Trophoblast cell (in vitro differentiated cells and primary cell): ENCODE measurements around the gene TRIM9.

Experiments
- DNase-seq, 2 donors: peaks; one replicate each; pipeline ENCODE4 v3.0.0-alpha.2; 2016
- H2AFZ ChIP-seq: 2 replicates; pipeline ENCODE4 v1.6.1; 2013; ENCODE audit warnings: low read length, moderate library complexity, mild to moderate bottlenecking; ENCODE audit not compliant: insufficient read depth, poor library complexity
- H2AK5ac ChIP-seq: 2 replicates; pipeline ENCODE4 v1.6.1; 2013; ENCODE audit warnings: mild to moderate bottlenecking, low read length
- H2BK120ac ChIP-seq: 2 replicates; pipeline ENCODE4 v1.6.1; 2013; ENCODE audit warnings: low read length, mild to moderate bottlenecking, moderate library complexity; ENCODE audit not compliant: insufficient read depth, poor library complexity
- H2BK12ac ChIP-seq: 2 replicates; pipeline ENCODE4 v1.6.1; 2013; ENCODE audit warnings: mild to moderate bottlenecking, low read length, moderate library complexity
- H2BK5ac ChIP-seq: 2 replicates; pipeline ENCODE4 v1.6.1; 2013; ENCODE audit warnings: low read length, low read depth, moderate library complexity, mild to moderate bottlenecking; ENCODE audit not compliant: poor library complexity
- H3K14ac ChIP-seq: 2 replicates; pipeline ENCODE4 v1.6.1; 2013; ENCODE audit warnings: mild to moderate bottlenecking, low read length
- H3K18ac ChIP-seq: 2 replicates; pipeline ENCODE4 v1.6.1; 2013; ENCODE audit warnings: mild to moderate bottlenecking, low read length
- H3K23ac ChIP-seq: 2 replicates; pipeline ENCODE4 v1.6.1; 2013; ENCODE audit warnings: low read length
- H3K27ac ChIP-seq: 2 replicates; pipeline ENCODE4 v1.5.1; 2013; ENCODE audit warnings: low read depth, mild to moderate bottlenecking, inconsistent platforms, low read length, moderate library complexity
- H3K27me3 ChIP-seq: 2 replicates; pipeline ENCODE4 v1.6.1; 2013; ENCODE audit warnings: inconsistent platforms, mild to moderate bottlenecking, low read length, moderate library complexity; ENCODE audit not compliant: insufficient read depth
- H3K36me3 ChIP-seq, 2 experiments: 1 replicate in 1 of 2; 2 replicates in 1 of 2; pipeline ENCODE4 v1.6.1; 2013; ENCODE audit warnings: low read length in 2 of 2, mild to moderate bottlenecking in 2 of 2, moderate library complexity in 1 of 2; ENCODE audit not compliant: insufficient read depth in 2 of 2, control insufficient read depth in 1 of 2
- H3K4ac ChIP-seq: 2 replicates; pipeline ENCODE4 v1.6.1; 2013; ENCODE audit warnings: low read depth, mild to moderate bottlenecking, low read length, moderate library complexity
- H3K4me1 ChIP-seq, 2 experiments: 1 replicate in 1 of 2; 2 replicates in 1 of 2; pipeline ENCODE4 v1.6.1; 2013; ENCODE audit warnings: low read length in 2 of 2, mild to moderate bottlenecking in 2 of 2, moderate library complexity in 1 of 2; ENCODE audit not compliant: insufficient read depth in 2 of 2, control insufficient read depth in 1 of 2
- H3K4me2 ChIP-seq: 2 replicates; pipeline ENCODE4 v1.6.1; 2013; ENCODE audit warnings: inconsistent platforms, mild to moderate bottlenecking, low read length, moderate library complexity
- H3K4me3 ChIP-seq: 2 replicates; pipeline ENCODE4 v1.5.1; 2013; ENCODE audit warnings: mild to moderate bottlenecking, low read depth, low read length, inconsistent platforms
- H3K79me1 ChIP-seq: one replicate; pipeline ENCODE4 v1.6.1; 2013; ENCODE audit warnings: low read length
- H3K79me2 ChIP-seq: 2 replicates; pipeline ENCODE4 v1.6.1; 2013; ENCODE audit warnings: low read length, mild to moderate bottlenecking; ENCODE audit not compliant: control insufficient read depth, insufficient read depth, poor library complexity
- H3K9ac ChIP-seq: 2 replicates; pipeline ENCODE4 v1.6.1; 2013; ENCODE audit warnings: mild to moderate bottlenecking, low read length
- H3K9me3 ChIP-seq: 2 replicates; pipeline ENCODE4 v1.6.1; 2013; ENCODE audit warnings: low read depth, mild to moderate bottlenecking, control low read depth, inconsistent platforms, low read length; ENCODE audit not compliant: insufficient read depth
- H4K12ac ChIP-seq: 2 replicates; pipeline ENCODE4 v1.6.1; 2013; ENCODE audit warnings: low read depth, mild to moderate bottlenecking, low read length, moderate library complexity
- H4K8ac ChIP-seq: 2 replicates; pipeline ENCODE4 v1.6.1; 2013; ENCODE audit warnings: low read depth, mild to moderate bottlenecking, low read length, moderate library complexity
- H4K91ac ChIP-seq: one replicate; pipeline ENCODE4 v1.6.1; 2013; ENCODE audit warnings: low read depth, mild to moderate bottlenecking, low read length, moderate library complexity
- WGBS: extraction: QIAGEN DNeasy Blood & Tissue Kit; methylation state at CpG from one replicate; pipeline ENCODE4 v1.1.7; 2013; ENCODE audit warnings: missing lambda C conversion rate; ENCODE audit not compliant: insufficient read length, insufficient coverage; ENCODE audit errors: extremely low coverage; 5-methylcytosine and 5-hydroxymethylcytosine counted together

Gene TRIM9

GRCh38 chr14:51086044-51086443 is 8.9 kb downstream of the TRIM9 start:
- H3K9me3 ChIP-seq: no peaks in the 10 kb centered on the region
- no peak overlapping the region for H3K27ac ChIP-seq
- no peaks in the 10 kb centered on the region for H3K79me2 ChIP-seq
- H3K4me1 ChIP-seq: no peaks in the 10 kb centered on the region
- no peaks in the 10 kb centered on the region for H3K79me1 ChIP-seq
- no peak overlapping the region for H3K14ac ChIP-seq
- no peak overlapping the region for H2AK5ac ChIP-seq
- no peak overlapping the region for H3K18ac ChIP-seq
- no peak overlapping the region for H2BK120ac ChIP-seq
- no CpG with 5 or more reads among the region's 2 CpGs for WGBS
- no peak overlapping the region for H3K4ac ChIP-seq
- H3K4me3 ChIP-seq: no peak overlapping the region
- H2AFZ ChIP-seq: no peak overlapping the region
- H4K91ac ChIP-seq: no peak overlapping the region
- H3K36me3 ChIP-seq: no peaks in the 10 kb centered on the region
- no peak overlapping the region for H2BK5ac ChIP-seq
- H3K4me2 ChIP-seq: no peak overlapping the region
- no peak overlapping the region for H4K8ac ChIP-seq
- no peaks in the 10 kb centered on the region for H3K27me3 ChIP-seq
- H2BK12ac ChIP-seq: no peak overlapping the region
- H4K12ac ChIP-seq: no peak overlapping the region
- no peak for DNase-seq
- no peak overlapping the region for H3K23ac ChIP-seq
- H3K9ac ChIP-seq: no peak overlapping the region

GRCh38 chr14:51084962-51085361 is 9.9 kb downstream of the TRIM9 start:
- H3K4ac ChIP-seq: no peak overlapping the region
- H3K79me2 ChIP-seq: no peaks in the 10 kb centered on the region
- H3K9me3 ChIP-seq: no peaks in the 10 kb centered on the region
- no peak overlapping the region for H3K14ac ChIP-seq
- H2BK120ac ChIP-seq: no peak overlapping the region
- H3K4me1 ChIP-seq: no peaks in the 10 kb centered on the region
- DNase-seq: no peak
- no peak overlapping the region for H3K9ac ChIP-seq
- H3K27me3 ChIP-seq: no peaks in the 10 kb centered on the region
- H3K79me1 ChIP-seq: no peaks in the 10 kb centered on the region
- no peak overlapping the region for H2AK5ac ChIP-seq
- WGBS: no CpG with 5 or more reads among the region's 3 CpGs
- no peak overlapping the region for H3K27ac ChIP-seq
- no peak overlapping the region for H3K4me3 ChIP-seq
- H3K18ac ChIP-seq: no peak overlapping the region
- no peak overlapping the region for H3K23ac ChIP-seq
- no peak overlapping the region for H4K12ac ChIP-seq
- no peak overlapping the region for H4K8ac ChIP-seq
- H4K91ac ChIP-seq: no peak overlapping the region
- no peak overlapping the region for H3K4me2 ChIP-seq
- no peak overlapping the region for H2BK5ac ChIP-seq
- no peak overlapping the region for H2AFZ ChIP-seq
- H2BK12ac ChIP-seq: no peak overlapping the region
- H3K36me3 ChIP-seq: no peaks in the 10 kb centered on the region

- no peak overlapping the region for H2BK120ac ChIP-seq
- H3K79me1 ChIP-seq: no peaks in the 10 kb centered on the region
- no peak overlapping the region for H2AK5ac ChIP-seq
- no peak overlapping the region for H2AFZ ChIP-seq
- no peak overlapping the region for H4K8ac ChIP-seq
- H3K9me3 ChIP-seq: no peaks in the 10 kb centered on the region
- H3K4me1 ChIP-seq: no peaks in the 10 kb centered on the region
- no peaks in the 10 kb centered on the region for H3K27me3 ChIP-seq
- H3K9ac ChIP-seq: no peak overlapping the region
- no peak overlapping the region for H3K14ac ChIP-seq
- no peak for DNase-seq
- H2BK12ac ChIP-seq: no peak overlapping the region
- H4K12ac ChIP-seq: no peak overlapping the region
- H4K91ac ChIP-seq: no peak overlapping the region
- H3K4ac ChIP-seq: no peak overlapping the region
- no peak overlapping the region for H3K4me3 ChIP-seq
- no peak overlapping the region for H3K4me2 ChIP-seq
- H3K18ac ChIP-seq: no peak overlapping the region
- H3K27ac ChIP-seq: no peak overlapping the region
- no peaks in the 10 kb centered on the region for H3K36me3 ChIP-seq
- H3K79me2 ChIP-seq: no peaks in the 10 kb centered on the region
- no peak overlapping the region for H3K23ac ChIP-seq
- H2BK5ac ChIP-seq: no peak overlapping the region
Observed at GRCh38 chr14:51084507-51084906, 10.4 kb downstream of the TRIM9 start.

- H2BK12ac ChIP-seq: no peak overlapping the region
- no peak for DNase-seq
- H3K23ac ChIP-seq: no peak overlapping the region
- no peak overlapping the region for H3K4me2 ChIP-seq
- H2AFZ ChIP-seq: no peak overlapping the region
- H4K12ac ChIP-seq: no peak overlapping the region
- H4K8ac ChIP-seq: no peak overlapping the region
- H3K4me3 ChIP-seq: no peak overlapping the region
- H3K27ac ChIP-seq: no peak overlapping the region
- no peak overlapping the region for H4K91ac ChIP-seq
- H3K27me3 ChIP-seq: no peaks in the 10 kb centered on the region
- no peaks in the 10 kb centered on the region for H3K9me3 ChIP-seq
- H2BK120ac ChIP-seq: no peak overlapping the region
- H3K79me2 ChIP-seq: no peaks in the 10 kb centered on the region
- H3K4ac ChIP-seq: no peak overlapping the region
- no peaks in the 10 kb centered on the region for H3K36me3 ChIP-seq
- no peak overlapping the region for H3K18ac ChIP-seq
- no peak overlapping the region for H2BK5ac ChIP-seq
- no peaks in the 10 kb centered on the region for H3K79me1 ChIP-seq
- H3K14ac ChIP-seq: no peak overlapping the region
- H3K9ac ChIP-seq: no peak overlapping the region
- H3K4me1 ChIP-seq: no peaks in the 10 kb centered on the region
- no peak overlapping the region for H2AK5ac ChIP-seq
- WGBS: no CpG with 5 or more reads among the region's 1 CpG
Observed at GRCh38 chr14:51082349-51082748, 12.6 kb downstream of the TRIM9 start.
